GM21367 (cell line): ENCODE measurements around the gene PDE11A.

Source experiments
- ATAC-seq: cut with Tn5 transposase; IDR thresholded peaks from one replicate; pipeline ENCODE4 v1.9.1; 2021; ENCODE audit not compliant: unreplicated experiment

PDE11A gene

DNA sequence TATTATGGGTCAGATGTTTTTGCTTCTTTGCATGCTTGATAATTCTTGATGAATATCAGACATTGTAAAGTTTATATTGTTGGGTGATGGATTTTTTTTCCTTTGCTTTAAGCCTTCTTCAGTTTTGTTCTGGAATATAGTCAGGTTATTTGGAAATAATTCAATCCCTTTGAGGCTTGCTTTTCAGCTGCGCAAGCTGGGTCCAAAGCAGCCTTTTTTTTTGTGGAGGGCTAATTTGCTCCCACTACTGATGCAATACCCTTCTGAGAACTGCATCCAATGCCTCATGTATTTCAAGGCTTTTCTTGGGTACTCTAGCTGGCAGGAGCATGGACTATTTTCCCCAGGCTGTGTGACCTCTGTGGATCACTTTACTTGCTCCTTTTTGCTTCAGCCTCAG, 434.1 kb downstream of the PDE11A start:
- no peak for ATAC-seq

- ATAC-seq: no peak
Observed at GRCh38 chr2:177636672-177637071, 435.9 kb downstream of the PDE11A start.

DNA sequence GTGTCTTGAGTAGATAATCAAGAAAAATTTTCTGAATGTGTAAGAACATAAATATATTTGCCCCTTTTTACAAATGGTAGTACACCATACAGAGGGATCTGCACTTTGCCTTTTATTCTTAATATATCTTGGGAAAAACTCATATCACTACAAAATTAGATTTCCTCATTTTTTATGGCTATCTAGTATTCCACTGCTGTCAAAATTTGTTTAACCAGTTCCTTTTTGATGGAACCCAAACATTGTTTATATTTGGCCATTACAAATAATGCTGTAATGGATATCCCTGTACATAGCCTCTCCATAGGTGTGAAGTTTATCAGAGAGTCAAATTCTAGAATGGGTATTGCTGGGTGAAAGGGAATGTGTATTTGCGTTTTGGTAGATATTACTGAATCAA, 436.9 kb downstream of the PDE11A start:
- no peak for ATAC-seq

DNA sequence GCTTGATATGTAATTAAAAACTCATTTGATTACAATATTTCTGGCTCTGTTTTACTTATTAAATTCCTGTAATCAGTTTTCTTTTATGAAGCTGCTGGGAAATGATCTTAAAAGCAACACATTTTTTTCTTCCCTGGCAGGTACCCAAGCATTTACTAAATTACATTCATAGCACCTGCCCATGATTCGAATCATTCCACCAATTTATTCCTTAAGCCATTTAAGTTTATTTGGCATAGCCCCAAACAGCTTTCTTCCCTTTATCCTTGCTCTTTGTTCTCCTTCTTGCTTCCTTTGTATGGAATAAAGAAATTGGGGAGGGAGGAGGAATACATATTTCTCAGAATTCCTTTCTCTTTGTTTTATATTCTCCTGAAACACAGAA, 438.7 kb downstream of the PDE11A start:
- no peak for ATAC-seq

GRCh38 chr2:177633111-177633510, 439.5 kb downstream of the PDE11A start:
- ATAC-seq: no peak

- no peak for ATAC-seq
Observed at GRCh38 chr2:177631680-177632079, 440.9 kb downstream of the PDE11A start.

DNA sequence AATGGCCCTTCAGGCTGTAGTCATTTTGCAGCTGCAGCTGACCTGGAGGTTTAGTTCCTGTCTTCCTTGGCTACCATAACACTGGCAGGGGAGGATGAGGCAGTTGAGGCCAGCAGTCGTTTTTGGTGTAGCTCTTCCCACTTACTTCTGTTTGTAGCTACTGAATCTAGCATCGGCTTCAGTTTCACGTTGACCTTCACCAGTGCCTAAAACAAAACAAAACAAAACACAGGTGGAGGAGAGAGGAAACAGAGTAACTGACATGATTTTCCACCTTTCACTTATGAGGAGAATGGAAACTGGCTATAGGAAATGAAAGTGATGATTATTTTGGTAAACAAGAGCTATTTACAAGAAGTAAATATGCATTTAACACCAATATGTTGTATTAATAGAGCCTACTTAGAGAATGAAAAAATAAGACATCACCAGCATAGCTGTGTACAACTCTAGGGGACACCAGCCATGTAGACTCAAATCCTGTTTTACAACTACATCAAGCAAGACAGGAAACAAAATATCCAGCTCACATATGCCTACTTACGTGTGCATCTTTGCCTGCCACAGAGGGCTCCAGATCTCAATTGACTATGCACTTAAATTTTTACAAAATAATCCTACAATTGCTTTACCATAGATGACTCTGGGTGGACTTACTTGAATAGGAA, 443.1 kb downstream of the PDE11A start:
- ATAC-seq: no peak

- ATAC-seq: no peak
Observed at GRCh38 chr2:177628831-177629230, 443.7 kb downstream of the PDE11A start.

DNA sequence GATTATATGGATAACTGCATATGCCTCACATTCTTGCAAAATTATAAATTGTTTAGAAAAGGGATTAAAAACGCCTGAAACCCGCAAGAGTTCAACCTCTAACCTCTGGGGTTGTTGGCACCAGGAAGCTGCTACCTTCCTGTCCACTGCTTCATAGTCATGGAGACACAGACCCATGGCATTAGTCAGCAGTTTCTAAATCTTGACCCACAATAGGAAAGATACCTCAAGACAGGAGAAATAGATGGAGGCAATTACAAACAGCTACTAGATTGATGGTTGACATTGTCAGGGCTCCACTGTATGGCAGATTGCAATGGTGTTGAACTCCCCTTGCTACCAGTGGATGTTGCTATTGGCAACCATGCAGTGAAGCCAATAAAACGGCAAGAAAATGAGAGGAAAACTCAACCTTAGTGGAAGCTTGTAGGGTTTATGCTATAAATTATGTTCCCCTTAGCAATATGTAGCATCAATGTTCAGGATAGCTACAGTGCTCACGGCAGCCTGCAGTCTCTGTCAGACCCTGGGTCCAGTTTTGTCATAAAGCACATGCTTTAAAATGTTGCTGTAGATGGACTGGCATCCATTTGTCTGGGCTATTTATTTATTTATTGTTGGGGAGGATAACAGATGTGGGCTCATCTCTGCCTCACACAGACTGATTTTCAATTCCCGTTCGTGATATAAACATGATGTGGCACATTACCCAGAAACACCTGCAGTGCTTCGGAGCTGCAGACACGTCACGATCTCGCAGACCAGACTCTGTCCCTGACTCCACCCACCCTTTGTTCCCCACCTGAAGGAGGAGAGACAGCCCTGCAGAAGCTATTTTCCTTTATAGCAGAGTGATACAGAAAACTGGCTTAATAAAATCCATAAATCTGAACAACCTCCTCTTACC, 446.6 kb downstream of the PDE11A start:
- no peak for ATAC-seq

DNA sequence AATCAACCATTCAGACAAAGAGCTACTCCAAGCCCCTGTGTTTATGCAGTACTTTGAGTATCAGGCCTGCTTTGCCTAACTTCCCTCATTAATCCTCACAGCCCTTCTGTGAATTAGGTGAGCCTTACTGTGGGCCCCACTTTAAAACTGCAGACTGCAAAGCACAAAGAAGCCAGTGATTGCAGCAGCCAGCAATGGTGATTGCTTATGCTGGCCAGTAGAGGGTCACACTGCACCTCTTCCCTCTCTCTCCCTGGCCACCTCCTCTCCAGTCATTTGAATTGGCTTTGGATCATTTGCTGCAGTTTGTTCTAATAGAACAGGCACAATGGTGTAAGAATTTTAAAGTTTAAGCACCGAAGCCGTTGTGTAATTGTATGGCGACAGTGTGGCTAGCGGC, 450.1 kb downstream of the PDE11A start:
- no peak for ATAC-seq

GRCh38 chr2:177619986-177620385, 452.6 kb downstream of the PDE11A start:
- ATAC-seq: no peak

GRCh38 chr2:177619461-177619860, 453.1 kb downstream of the PDE11A start:
- ATAC-seq: no peak

- ATAC-seq: peak; percentile 95
Observed at GRCh38 chr2:177618255-177619253, 454.0 kb downstream of the PDE11A start.

GRCh38 chr2:177617849-177618248, 454.7 kb downstream of the PDE11A start:
- ATAC-seq: no peak

DNA sequence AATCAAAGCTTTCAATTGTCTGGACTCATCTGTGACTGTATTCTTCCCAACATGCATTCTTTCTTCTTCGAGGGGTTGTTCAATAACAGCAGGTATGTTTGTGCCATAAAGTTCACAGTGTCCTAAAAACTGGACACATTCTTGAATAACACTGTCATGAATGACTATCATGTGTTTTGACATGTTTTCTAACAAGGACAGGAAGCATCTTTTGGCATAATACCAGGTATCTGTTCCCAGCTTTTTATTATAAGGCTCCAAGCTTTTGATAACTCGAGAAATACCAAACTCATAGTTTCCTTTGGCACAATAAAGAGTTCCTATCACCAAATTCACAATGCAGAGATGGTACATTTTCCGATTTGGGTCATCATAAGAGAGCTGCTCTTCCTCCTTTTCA, 455.8 kb downstream of the PDE11A start:
- no peak for ATAC-seq

GRCh38 chr2:177616066-177616465, 456.5 kb downstream of the PDE11A start:
- no peak for ATAC-seq

GRCh38 chr2:177612659-177613058, 459.9 kb downstream of the PDE11A start:
- no peak for ATAC-seq

DNA sequence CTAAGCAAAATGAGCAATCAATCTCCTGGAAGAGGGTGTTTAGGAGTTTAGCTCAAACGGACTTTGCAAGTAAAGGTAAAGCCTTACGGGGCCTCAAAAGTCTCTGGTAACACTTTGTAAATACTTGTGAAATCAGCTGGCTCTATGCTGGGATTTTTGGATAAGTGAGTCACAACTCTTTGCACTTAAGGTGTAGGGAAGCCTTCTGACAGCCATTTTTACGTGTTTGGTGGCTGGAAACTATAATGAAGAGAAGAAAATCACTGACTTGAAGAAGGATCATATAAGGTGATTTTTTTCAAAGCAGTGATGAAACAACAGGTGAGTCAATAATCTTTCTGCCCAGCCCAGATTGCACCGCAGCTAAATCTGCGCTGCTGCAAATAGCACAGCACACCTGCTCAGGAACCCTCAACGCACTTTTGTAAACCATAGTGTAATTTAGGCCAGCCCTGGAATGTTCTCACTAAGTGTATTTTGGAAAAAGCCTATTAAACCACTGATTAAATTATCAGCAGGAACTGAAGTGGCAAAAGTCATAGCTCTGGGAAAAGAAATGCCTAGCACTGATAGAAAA, 461.2 kb downstream of the PDE11A start:
- no peak for ATAC-seq

GRCh38 chr2:177610813-177611212, 461.8 kb downstream of the PDE11A start:
- no peak for ATAC-seq

DNA sequence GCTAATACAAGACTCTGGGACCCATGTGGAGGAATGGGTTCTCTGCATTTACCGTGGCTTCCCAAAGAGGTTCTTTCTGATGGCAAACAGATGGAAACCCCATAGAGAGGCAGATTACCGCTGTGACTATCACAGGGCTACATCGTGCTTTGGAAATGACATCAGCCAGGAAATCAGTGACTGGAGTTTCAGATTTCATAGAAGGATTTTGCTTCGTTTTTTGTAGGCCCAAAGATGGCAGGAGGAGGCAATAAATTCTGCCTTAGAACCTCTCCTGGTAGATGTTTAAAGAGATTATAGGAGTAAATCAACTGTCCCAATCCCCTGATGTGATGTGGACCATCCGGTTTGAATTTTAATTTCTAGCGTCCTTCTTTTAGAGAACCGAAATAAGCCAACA, 465.9 kb downstream of the PDE11A start:
- no peak for ATAC-seq
